SK-N-SH (cell line): ENCODE measurements around the gene THY1. TPM values are rescaled to one million over a fixed set of nuclear protein-coding genes. Genes with fewer than 3 reads are reported as not detected.

ENCODE experiments used
- CTCF ChIP-seq: fragments of 200-600 bp; sonication (generic); IDR thresholded peaks from 2 replicates; pipeline ENCODE4 v1.6.1; 2017; ENCODE audit warnings: antibody characterized with exemption, mild to moderate bottlenecking, moderate library complexity
- EP300 ChIP-seq, 2 experiments: IDR thresholded peaks; 2 replicates each; pipeline versions ENCODE4 v1.4.0 to v1.6.1; 2012; ENCODE audit warnings: borderline replicate concordance in 1 of 2, low read depth in 1 of 2, low read length in 1 of 2
- FOSL2 ChIP-seq: IDR thresholded peaks from 2 replicates; pipeline ENCODE4 v1.4.0; 2012; ENCODE audit warnings: low read depth, mild to moderate bottlenecking, moderate library complexity, borderline replicate concordance
- FOXJ3 ChIP-seq: sonication (generic); formaldehyde crosslinking; IDR thresholded peaks from 2 replicates; pipeline ENCODE4 v1.5.1; 2020; ENCODE audit warnings: mild to moderate bottlenecking, missing genetic modification reagents
- FOXM1 ChIP-seq: IDR thresholded peaks from 2 replicates; pipeline ENCODE4 v1.4.0; 2012; ENCODE audit warnings: low read depth, mild to moderate bottlenecking
- GABPA ChIP-seq: IDR thresholded peaks from 2 replicates; pipeline ENCODE4 v1.4.0; 2012; ENCODE audit warnings: low read depth, mild to moderate bottlenecking
- NFIC ChIP-seq: IDR thresholded peaks from 2 replicates; pipeline ENCODE4 v1.4.0; 2012; ENCODE audit warnings: borderline replicate concordance
- NRF1 ChIP-seq: IDR thresholded peaks from 2 replicates; pipeline ENCODE4 v1.6.1; 2012; ENCODE audit warnings: low read depth, mild to moderate bottlenecking, low read length
- POLR2AphosphoS5 ChIP-seq: IDR thresholded peaks from 2 replicates; pipeline ENCODE4 v1.6.1; 2012; ENCODE audit warnings: low read depth, low read length
- RAD21 ChIP-seq: IDR thresholded peaks from 2 replicates; pipeline ENCODE4 v1.6.1; 2012; ENCODE audit warnings: mild to moderate bottlenecking, low read length
- RCOR1 ChIP-seq: fragments of 150-350 bp; IDR thresholded peaks from 2 replicates; pipeline ENCODE4 v1.6.1; 2017; ENCODE audit warnings: antibody characterized with exemption, low read length
- REST ChIP-seq: IDR thresholded peaks from 2 replicates; pipeline ENCODE4 v1.6.1; 2012; ENCODE audit warnings: mild to moderate bottlenecking, low read depth, low read length, moderate library complexity
- RFX5 ChIP-seq: IDR thresholded peaks from 2 replicates; pipeline ENCODE4 v1.6.1; 2012; ENCODE audit warnings: mild to moderate bottlenecking, improper control_type of control experiment, low read length
- RXRA ChIP-seq: IDR thresholded peaks from 2 replicates; pipeline ENCODE4 v1.4.0; 2012; ENCODE audit warnings: low read depth, mild to moderate bottlenecking, borderline replicate concordance
- SIN3A ChIP-seq: IDR thresholded peaks from 2 replicates; pipeline ENCODE4 v1.6.1; 2012; ENCODE audit warnings: low read depth, mild to moderate bottlenecking, low read length, moderate library complexity, borderline replicate concordance
- SMC3 ChIP-seq: IDR thresholded peaks from 2 replicates; pipeline ENCODE4 v1.6.1; 2012; ENCODE audit warnings: low read depth, low read length, improper control_type of control experiment
- TCF12 ChIP-seq: IDR thresholded peaks from 2 replicates; pipeline ENCODE4 v1.4.0; 2012
- TEAD4 ChIP-seq: IDR thresholded peaks from 2 replicates; pipeline ENCODE4 v1.4.0; 2012; ENCODE audit warnings: mild to moderate bottlenecking, borderline replicate concordance; ENCODE audit not compliant: insufficient read depth
- USF2 ChIP-seq: fragments of 150-350 bp; IDR thresholded peaks from 2 replicates; pipeline ENCODE4 v1.6.1; 2017; ENCODE audit warnings: antibody characterized with exemption, low read length, low read depth, borderline replicate concordance
- polyA plus RNA-seq, 3 experiments: library from polyadenylated mRNA; depleted of rRNA; stranded (reverse); fragments of >200 nt; gene quantifications; 2 replicates each; pipeline ENCODE4 v1.2.3, GENCODE V29; 2012
- TF ChIP-seq, protein P1 (sequence below): IDR thresholded peaks from 2 replicates; pipeline ENCODE4; 2012
- TF ChIP-seq, protein P2 (sequence below): IDR thresholded peaks from 2 replicates; pipeline ENCODE4 v1.4.0; 2012; ENCODE audit warnings: low read depth
- TF ChIP-seq, protein P3 (sequence below): IDR thresholded peaks from 2 replicates; pipeline ENCODE4 v1.4.0; 2012; ENCODE audit warnings: low read depth, borderline replicate concordance
- TF ChIP-seq, protein P4 (sequence below): fragments of 150-350 bp; IDR thresholded peaks from 2 replicates; pipeline ENCODE4 v1.6.1; 2016; ENCODE audit warnings: mild to moderate bottlenecking, low read depth, low read length

Gene THY1
- polyA plus RNA-seq, 1 of the 3 experiments (the other 2 are of a cell fraction), result 1,091 TPM

DNA sequence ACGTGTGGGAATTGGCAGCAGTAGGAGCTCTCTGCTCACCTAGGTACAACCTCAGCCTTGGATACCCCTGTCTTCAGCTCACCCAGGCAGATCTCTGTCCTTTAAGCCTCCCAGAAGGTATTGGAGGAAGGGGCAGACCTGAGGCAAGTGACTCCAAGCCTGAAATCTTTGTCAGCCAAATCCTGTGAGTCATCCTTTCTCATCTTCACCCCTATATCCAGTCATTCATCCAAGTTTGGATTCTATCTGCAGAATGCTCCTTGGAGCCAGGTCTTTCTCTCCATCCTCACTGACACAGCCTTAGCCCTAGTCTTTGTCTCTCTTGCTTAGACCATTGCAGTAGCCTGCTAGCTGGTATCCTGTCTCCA lies 10.4 kb upstream of the THY1 start (continued):
- TF ChIP-seq REST (no peak), GABPA (no peak), USF2 (no peak), TEAD4 (no peak), RFX5 (no peak), RXRA (no peak; the same call in 1 of the 2 replicates), CTCF (no peak), FOXJ3 (CRISPR knock-in tag) (no peak), RAD21 (no peak), EP300 (IDR thresholded peaks at IDR 0.05; ENCODE audit: borderline replicate concordance in 1 of 2, low read depth in 1 of 2, low read length in 1 of 2) (peak in 1 of 2 experiments; percentile 37; a peak in 1 of 4 replicates), FOSL2 (peak; percentile 80; the same call in 1 of the 2 replicates), FOXM1 (no peak), NRF1 (no peak), TCF12 (peak; percentile 22; the same call in 1 of the 2 replicates), SMC3 (no peak), NFIC (peak; percentile 49), POLR2AphosphoS5 (no peak), SIN3A (no peak), RCOR1 (no peak)
- TF ChIP-seq, protein P1, sequence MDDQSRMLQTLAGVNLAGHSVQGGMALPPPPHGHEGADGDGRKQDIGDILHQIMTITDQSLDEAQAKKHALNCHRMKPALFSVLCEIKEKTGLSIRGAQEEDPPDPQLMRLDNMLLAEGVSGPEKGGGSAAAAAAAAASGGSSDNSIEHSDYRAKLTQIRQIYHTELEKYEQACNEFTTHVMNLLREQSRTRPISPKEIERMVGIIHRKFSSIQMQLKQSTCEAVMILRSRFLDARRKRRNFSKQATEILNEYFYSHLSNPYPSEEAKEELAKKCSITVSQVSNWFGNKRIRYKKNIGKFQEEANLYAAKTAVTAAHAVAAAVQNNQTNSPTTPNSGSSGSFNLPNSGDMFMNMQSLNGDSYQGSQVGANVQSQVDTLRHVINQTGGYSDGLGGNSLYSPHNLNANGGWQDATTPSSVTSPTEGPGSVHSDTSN, result peak; percentile 55
- TF ChIP-seq, protein P2, sequence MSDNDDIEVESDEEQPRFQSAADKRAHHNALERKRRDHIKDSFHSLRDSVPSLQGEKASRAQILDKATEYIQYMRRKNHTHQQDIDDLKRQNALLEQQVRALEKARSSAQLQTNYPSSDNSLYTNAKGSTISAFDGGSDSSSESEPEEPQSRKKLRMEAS, result no peak; the same call in 1 of the 2 replicates
- TF ChIP-seq, protein P3, sequence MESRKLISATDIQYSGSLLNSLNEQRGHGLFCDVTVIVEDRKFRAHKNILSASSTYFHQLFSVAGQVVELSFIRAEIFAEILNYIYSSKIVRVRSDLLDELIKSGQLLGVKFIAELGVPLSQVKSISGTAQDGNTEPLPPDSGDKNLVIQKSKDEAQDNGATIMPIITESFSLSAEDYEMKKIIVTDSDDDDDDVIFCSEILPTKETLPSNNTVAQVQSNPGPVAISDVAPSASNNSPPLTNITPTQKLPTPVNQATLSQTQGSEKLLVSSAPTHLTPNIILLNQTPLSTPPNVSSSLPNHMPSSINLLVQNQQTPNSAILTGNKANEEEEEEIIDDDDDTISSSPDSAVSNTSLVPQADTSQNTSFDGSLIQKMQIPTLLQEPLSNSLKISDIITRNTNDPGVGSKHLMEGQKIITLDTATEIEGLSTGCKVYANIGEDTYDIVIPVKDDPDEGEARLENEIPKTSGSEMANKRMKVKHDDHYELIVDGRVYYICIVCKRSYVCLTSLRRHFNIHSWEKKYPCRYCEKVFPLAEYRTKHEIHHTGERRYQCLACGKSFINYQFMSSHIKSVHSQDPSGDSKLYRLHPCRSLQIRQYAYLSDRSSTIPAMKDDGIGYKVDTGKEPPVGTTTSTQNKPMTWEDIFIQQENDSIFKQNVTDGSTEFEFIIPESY, result no peak
- TF ChIP-seq, protein P4, sequence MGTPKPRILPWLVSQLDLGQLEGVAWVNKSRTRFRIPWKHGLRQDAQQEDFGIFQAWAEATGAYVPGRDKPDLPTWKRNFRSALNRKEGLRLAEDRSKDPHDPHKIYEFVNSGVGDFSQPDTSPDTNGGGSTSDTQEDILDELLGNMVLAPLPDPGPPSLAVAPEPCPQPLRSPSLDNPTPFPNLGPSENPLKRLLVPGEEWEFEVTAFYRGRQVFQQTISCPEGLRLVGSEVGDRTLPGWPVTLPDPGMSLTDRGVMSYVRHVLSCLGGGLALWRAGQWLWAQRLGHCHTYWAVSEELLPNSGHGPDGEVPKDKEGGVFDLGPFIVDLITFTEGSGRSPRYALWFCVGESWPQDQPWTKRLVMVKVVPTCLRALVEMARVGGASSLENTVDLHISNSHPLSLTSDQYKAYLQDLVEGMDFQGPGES, result no peak
